Gastrocnemius medialis (tissue), 4 donors: ENCODE data around the gene MRC2.

Source experiments
- CTCF ChIP-seq, 5 experiments: fragments of 450-650 bp in 3 of 5; fragments of 200-600 bp in 2 of 5; sonication (generic) in 2 of 5; IDR thresholded peaks in 4 of 5; conservative IDR thresholded peaks in 1 of 5; 1 replicate in 4 of 5; 2 replicates in 1 of 5; pipeline ENCODE4 v1.5.1; 2016 to 2019; ENCODE audit warnings: antibody characterized with exemption in 5 of 5, mild to moderate bottlenecking in 3 of 5, moderate library complexity in 3 of 5
- POLR2A ChIP-seq, 2 donors: fragments of 450-650 bp; IDR thresholded peaks; one replicate each; pipeline ENCODE4 v1.6.1; 2017; ENCODE audit warnings: antibody characterized with exemption in 2 of 2, mild to moderate bottlenecking in 2 of 2, moderate library complexity in 2 of 2

- TF ChIP-seq POLR2A (IDR thresholded peaks at IDR 0.05) (no peak), CTCF (IDR thresholded peaks at IDR 0.05 in 4 of 5, conservative IDR thresholded peaks at IDR 0.05 in 1 of 5) (no peak)
Measured at GRCh38 chr17:62714016-62714777, 86.7 kb downstream of the MRC2 start.
